Esophagus squamous epithelium (tissue), 5 donors: ENCODE data around the gene ANKRD39. TPM values are rescaled to one million over a fixed set of nuclear protein-coding genes. Genes with fewer than 3 reads are reported as not detected.
A peak's percentile ranks its signal among the peaks of the same experiment; 100 is the strongest.

Source experiments
- DNase-seq: peaks from one replicate; lab custom pipeline; 2025; lab: John Stamatoyannopoulos, UW
- H3K27ac ChIP-seq, 4 donors: fragments of 200-600 bp; sonication (generic); one replicate each; pipeline ENCODE4 v1.5.1; 2016 to 2019; ENCODE audit warnings: mild to moderate bottlenecking in 1 of 4
- H3K27me3 ChIP-seq, 4 donors: fragments of 200-600 bp; sonication (generic); 1 replicate in 3 of 4; 2 replicates in 1 of 4; pipeline versions ENCODE4 v1.5.1 to v1.6.0; 2017 to 2021; ENCODE audit warnings: antibody characterized with exemption in 1 of 4
- H3K36me3 ChIP-seq, 3 donors: fragments of 200-600 bp; sonication (generic); one replicate each; pipeline ENCODE4 v1.5.1; 2016 to 2019
- H3K4me1 ChIP-seq, 3 donors: fragments of 200-600 bp; sonication (generic); one replicate each; pipeline ENCODE4 v1.5.1; 2017 to 2019
- H3K4me3 ChIP-seq, 4 donors: fragments of 200-600 bp; sonication (generic); 1 replicate in 3 of 4; 2 replicates in 1 of 4; pipeline ENCODE4 v1.5.1; 2016 to 2019; ENCODE audit warnings: mild to moderate bottlenecking in 2 of 4, moderate library complexity in 1 of 4
- H3K9me3 ChIP-seq, 3 donors: fragments of 200-600 bp; sonication (generic); one replicate each; pipeline ENCODE4 v1.5.1; 2016 to 2019
- POLR2A ChIP-seq, 4 donors: fragments of 450-650 bp; IDR thresholded peaks; one replicate each; pipeline ENCODE4 v1.6.1; 2017; ENCODE audit warnings: antibody characterized with exemption in 4 of 4, mild to moderate bottlenecking in 4 of 4, moderate library complexity in 3 of 4
- WGBS, 2 donors: methylation state at CpG; one replicate each; pipeline ENCODE4 v1.1.5; 2018; 5-methylcytosine and 5-hydroxymethylcytosine counted together
- intact Hi-C: fragments of 100-400 bp; cut with DNase I; formaldehyde crosslinking; loops from one replicate; pipeline ENCODE4 v1.15.0; 2022
- total RNA-seq, 4 donors: library from RNA; depleted of rRNA; stranded (reverse); fragments of >200 nt; gene quantifications; one replicate each; pipeline ENCODE4 v1.1.0, GENCODE V29; 2016
- TF ChIP-seq, protein P1 (sequence below), 6 experiments: fragments of 450-650 bp in 4 of 6; fragments of 200-600 bp in 2 of 6; sonication (generic) in 2 of 6; IDR thresholded peaks; one replicate each; pipeline ENCODE4 v1.5.1; 2016 to 2019; ENCODE audit warnings: antibody characterized with exemption in 6 of 6, mild to moderate bottlenecking in 4 of 6, moderate library complexity in 4 of 6
- donor health status: DM: yes; HTN: yes; CAD: no.

The ANKRD39 gene
- total RNA-seq, 4 donors from 2014 or later: 7.1 to 17.2 (median 14.0) TPM

DNA sequence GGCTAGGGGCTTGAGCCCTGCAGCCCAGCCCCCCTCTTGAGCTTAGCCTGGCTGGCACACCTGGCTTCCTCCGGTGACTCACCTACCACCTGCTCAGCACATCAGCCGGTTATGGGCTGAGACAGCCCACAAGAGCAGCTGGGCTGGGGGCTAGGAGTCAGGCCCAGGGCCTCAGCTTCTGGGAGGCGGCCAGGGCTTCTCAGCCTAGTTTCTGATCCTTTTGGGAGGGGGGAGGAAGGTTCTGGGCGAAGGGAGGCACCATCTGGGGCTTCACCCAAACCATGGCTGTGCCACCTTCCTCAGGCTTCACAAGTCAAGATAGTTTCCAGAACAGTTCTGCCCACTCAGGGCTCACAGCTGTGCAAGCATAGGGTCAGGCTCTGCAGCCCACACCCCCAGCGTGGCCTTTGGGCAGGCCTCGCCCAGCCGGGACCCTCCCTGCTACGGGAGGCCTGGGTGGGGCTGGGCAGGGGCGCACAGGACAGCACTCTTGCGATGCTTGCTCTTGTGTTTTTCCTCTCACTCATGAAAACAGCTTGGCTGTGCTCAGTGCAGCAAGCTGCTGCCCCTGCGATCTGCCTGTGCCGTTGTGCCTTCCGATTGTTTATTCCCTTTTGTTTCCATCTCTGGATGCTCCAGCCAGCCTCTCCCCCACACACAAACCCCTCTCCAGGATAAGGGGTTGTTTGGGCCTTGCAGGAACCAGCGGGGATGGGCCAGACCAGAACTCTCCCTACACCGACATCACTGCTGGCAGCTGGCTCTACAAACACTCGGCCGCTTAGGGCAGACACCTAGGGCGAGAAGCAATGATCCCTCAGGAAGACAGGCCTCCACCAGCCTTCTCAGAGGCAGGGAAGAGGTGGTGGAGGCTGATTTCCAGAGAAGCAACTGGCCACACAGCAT, 38.2 kb upstream of the ANKRD39 start:
- no peak for DNase-seq
- TF ChIP-seq POLR2A (IDR thresholded peaks at IDR 0.05): no peak
- TF ChIP-seq, protein P1, sequence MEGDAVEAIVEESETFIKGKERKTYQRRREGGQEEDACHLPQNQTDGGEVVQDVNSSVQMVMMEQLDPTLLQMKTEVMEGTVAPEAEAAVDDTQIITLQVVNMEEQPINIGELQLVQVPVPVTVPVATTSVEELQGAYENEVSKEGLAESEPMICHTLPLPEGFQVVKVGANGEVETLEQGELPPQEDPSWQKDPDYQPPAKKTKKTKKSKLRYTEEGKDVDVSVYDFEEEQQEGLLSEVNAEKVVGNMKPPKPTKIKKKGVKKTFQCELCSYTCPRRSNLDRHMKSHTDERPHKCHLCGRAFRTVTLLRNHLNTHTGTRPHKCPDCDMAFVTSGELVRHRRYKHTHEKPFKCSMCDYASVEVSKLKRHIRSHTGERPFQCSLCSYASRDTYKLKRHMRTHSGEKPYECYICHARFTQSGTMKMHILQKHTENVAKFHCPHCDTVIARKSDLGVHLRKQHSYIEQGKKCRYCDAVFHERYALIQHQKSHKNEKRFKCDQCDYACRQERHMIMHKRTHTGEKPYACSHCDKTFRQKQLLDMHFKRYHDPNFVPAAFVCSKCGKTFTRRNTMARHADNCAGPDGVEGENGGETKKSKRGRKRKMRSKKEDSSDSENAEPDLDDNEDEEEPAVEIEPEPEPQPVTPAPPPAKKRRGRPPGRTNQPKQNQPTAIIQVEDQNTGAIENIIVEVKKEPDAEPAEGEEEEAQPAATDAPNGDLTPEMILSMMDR (IDR thresholded peaks at IDR 0.05): no peak
- Histone ChIP-seq H3K36me3 (no peaks in the 10 kb centered on the region), H3K4me3 (no peak overlapping the region), H3K27ac (peak overlapping the region; percentile 59 to 76 (median 62)), H3K27me3 (no peaks in the 10 kb centered on the region), H3K4me1 (peaks cover 39 to 90% (median 54%) of the 10 kb centered on the region in 3 donors), H3K9me3 (no peaks in the 10 kb centered on the region)
- WGBS, 2 donors: 33 to 36% methylated on average over 3 to 12 of the region's 18 CpGs
- intact Hi-C loops: no loop called here

DNA sequence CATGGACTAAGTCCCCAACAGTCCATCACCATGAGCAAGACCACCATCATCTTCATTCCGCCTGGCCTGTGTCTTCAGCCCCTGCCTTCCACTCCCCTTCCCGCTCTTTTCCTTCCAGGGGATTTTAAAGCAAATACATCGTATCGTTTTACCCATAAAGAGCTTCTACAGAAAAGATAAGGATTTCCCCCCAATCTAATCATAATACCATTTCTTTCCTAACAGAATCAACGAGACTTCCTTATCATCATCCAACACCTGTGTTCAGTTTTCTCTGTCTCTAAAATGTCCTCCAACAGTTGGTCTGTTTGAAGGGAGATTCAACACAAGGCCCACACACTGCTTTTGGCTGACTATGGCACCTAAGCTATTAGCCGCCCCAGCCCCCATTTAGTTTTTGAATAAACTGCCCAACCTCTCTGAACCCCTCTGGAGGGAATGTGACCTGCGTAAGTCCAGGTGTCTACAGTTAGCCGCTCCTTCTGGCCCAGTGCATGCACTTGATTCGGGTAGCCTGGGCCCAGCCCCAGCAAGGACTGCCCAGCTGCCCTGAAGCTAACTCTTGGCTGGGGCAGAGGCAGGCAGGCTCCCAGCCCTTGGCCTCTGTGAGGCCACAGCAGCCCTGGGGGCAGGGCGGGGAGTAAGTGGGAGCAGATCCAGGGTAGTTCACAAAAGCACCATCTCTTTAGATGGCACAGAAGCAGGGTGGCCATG, 37.4 kb upstream of the ANKRD39 start:
- H3K27me3 ChIP-seq: no peaks in the 10 kb centered on the region
- intact Hi-C loops: no loop called here
- H3K36me3 ChIP-seq: no peaks in the 10 kb centered on the region
- no peak for DNase-seq
- peaks cover 43 to 97% (median 55%) of the 10 kb centered on the region in 3 donors for H3K4me1 ChIP-seq
- no peaks in the 10 kb centered on the region for H3K9me3 ChIP-seq
- WGBS, 2 donors: 67% methylated on average over 6 to 8 of the region's 10 CpGs
- H3K27ac ChIP-seq: peak overlapping the region; percentile 59 to 76 (median 62)
- TF ChIP-seq, protein P1 (IDR thresholded peaks at IDR 0.05): no peak
- TF ChIP-seq POLR2A (IDR thresholded peaks at IDR 0.05): no peak
- H3K4me3 ChIP-seq: no peak overlapping the region

DNA sequence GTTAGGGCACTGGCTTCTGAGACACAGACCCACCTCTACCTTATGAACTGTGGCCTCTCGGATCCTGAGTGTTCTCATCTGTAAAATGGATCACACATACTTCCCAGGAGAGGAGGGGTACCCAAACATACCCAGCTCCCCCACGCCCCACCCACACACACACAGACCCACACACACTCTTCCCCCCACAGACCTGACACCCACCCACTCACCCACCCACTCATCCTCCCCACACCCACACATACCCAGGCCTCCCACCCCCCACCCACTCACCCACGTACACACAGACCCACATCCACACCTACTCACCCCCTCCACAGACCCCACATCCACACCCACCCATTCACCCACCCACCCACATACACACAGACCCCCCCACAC, 36.3 kb upstream of the ANKRD39 start:
- intact Hi-C loops: no loop called here
- H3K9me3 ChIP-seq: no peaks in the 10 kb centered on the region
- H3K36me3 ChIP-seq: no peaks in the 10 kb centered on the region
- DNase-seq: no peak
- H3K4me3 ChIP-seq: no peak overlapping the region
- H3K4me1 ChIP-seq: peaks cover 44 to 97% (median 53%) of the 10 kb centered on the region in 3 donors
- 67 to 72% methylated on average over 2 to 3 of the region's 3 CpGs for WGBS, 2 donors
- peak overlapping the region in 3 of 4 donors; percentile 30 to 58 (median 52) for H3K27ac ChIP-seq
- TF ChIP-seq POLR2A (IDR thresholded peaks at IDR 0.05): no peak
- TF ChIP-seq, protein P1 (IDR thresholded peaks at IDR 0.05): no peak
- H3K27me3 ChIP-seq: no peaks in the 10 kb centered on the region

DNA sequence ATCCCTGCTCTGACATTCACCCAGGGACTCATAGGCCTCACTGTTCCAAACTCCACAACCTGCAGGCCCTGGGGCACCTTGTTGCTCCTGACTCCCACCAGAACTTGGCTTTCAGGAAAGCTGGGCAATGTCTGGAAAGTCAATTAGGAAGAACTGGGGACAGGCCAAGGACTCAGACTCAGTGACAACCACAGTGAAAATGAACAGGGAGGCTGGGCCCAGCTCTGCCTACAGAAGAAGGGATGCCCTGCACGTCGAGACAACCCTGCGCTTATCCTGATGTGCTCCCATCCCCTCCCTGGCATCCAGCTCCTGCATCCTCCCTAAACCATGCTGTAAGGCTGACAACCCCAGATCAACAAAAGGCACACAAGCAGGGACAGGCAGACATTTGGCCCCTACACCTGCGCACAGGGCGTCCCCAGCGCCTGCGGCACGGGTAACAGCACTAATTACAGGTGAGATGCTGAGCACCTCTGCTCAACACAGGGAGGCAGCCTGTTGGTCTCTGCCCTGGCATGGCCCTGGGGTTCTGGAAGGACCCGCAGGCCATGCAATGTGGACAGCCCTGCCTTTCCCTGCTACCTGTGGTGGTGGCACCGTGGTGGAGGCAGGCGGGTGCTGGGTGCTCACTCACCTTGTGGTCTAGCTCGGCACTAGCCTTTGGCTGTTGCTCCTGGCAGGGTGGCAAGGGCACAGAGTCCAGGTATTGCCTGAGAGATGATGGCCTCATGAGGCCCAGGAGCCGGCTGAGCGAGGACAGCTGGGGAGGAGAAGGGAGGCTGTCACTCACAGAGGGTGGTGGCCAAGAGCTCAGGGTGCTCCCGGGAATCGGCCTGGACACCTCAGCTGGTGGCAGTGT, 35.7 kb upstream of the ANKRD39 start:
- peaks cover 46 to 97% (median 53%) of the 10 kb centered on the region in 3 donors for H3K4me1 ChIP-seq
- 40% methylated on average over 1 of the region's 16 CpGs; no CpG with 5 or more reads in 1 of the 2 donors for WGBS, 2 donors
- intact Hi-C loops: no loop called here
- H3K27me3 ChIP-seq: no peaks in the 10 kb centered on the region
- peak overlapping the region in 3 of 4 donors; percentile 30 to 58 (median 52) for H3K27ac ChIP-seq
- no peak overlapping the region for H3K4me3 ChIP-seq
- H3K9me3 ChIP-seq: no peaks in the 10 kb centered on the region
- TF ChIP-seq, protein P1 (IDR thresholded peaks at IDR 0.05): no peak
- TF ChIP-seq POLR2A (IDR thresholded peaks at IDR 0.05): no peak
- H3K36me3 ChIP-seq: no peaks in the 10 kb centered on the region
- no peak for DNase-seq
